ENCODE data around the gene TCF7L2.

The TCF7L2 gene

DNA sequence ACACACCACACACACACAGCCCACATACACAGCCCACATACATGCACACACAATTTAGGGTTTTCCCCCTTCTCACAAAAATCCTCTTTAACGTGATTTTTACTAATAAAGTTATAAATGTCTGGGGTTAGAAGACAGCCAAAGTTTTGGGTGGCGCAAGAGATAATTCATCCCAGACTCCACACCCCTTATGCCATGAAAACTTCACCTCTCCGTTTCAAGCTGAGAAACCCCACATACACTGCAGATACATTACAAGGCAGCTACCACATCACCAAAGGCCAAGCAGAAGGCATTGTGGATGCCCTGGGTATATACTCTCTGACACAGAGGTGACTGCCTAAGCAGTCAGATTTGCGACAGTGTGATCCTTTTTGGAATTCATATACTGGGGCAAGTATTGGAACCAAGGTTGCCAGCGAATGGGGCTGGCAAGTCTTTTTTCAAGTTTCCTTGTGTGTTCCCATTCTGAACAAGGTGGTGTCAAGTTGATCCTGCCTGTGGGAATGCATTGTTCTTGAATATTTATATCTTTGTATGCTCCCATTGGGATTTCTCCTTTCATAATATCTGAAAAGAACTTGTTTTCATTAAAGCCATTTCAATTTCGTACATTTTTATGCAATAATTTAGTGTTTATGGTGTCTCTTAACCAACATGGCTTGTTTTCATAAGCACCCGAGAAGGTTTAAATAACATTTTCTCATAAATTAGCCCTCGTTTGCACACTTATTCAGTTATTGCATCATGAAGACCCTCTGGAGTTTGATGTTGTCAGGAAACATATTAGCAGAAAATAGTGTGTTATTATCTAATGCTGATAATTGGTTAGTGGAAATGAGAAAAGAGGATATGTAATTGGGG is 130.2 kb downstream of the TCF7L2 start:
- TF ChIP-seq, protein P1, sequence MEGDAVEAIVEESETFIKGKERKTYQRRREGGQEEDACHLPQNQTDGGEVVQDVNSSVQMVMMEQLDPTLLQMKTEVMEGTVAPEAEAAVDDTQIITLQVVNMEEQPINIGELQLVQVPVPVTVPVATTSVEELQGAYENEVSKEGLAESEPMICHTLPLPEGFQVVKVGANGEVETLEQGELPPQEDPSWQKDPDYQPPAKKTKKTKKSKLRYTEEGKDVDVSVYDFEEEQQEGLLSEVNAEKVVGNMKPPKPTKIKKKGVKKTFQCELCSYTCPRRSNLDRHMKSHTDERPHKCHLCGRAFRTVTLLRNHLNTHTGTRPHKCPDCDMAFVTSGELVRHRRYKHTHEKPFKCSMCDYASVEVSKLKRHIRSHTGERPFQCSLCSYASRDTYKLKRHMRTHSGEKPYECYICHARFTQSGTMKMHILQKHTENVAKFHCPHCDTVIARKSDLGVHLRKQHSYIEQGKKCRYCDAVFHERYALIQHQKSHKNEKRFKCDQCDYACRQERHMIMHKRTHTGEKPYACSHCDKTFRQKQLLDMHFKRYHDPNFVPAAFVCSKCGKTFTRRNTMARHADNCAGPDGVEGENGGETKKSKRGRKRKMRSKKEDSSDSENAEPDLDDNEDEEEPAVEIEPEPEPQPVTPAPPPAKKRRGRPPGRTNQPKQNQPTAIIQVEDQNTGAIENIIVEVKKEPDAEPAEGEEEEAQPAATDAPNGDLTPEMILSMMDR (IDR thresholded peaks at IDR 0.05; ENCODE audit: low read depth, low read length, missing control alignments): no peak
- DNase-seq (ENCODE audit: extremely low read depth, low read depth): no peak
- no peak overlapping the region for H3K4me3 ChIP-seq (replicated peaks; ENCODE audit: low read depth, low read length)

DNA sequence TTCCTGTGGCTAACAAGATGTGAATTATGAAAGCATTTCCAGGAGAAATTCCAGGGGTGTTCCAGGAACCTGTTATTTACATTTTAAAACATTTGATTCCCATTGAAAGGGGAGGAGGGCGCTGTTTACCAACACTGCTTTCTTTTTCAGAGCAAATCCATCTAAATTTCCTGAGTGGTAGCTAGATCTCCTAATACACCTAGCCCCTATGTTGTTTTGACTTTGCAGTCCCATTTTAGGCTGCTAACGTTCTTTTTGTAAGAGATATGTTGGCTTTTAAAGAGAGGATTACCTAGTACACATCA is 130.8 kb downstream of the TCF7L2 start:
- H3K4me3 ChIP-seq (replicated peaks; ENCODE audit: low read depth, low read length): no peak overlapping the region
- DNase-seq (ENCODE audit: extremely low read depth, low read depth): no peak
- TF ChIP-seq, protein P1 (IDR thresholded peaks at IDR 0.05; ENCODE audit: low read depth, low read length, missing control alignments): no peak

DNA sequence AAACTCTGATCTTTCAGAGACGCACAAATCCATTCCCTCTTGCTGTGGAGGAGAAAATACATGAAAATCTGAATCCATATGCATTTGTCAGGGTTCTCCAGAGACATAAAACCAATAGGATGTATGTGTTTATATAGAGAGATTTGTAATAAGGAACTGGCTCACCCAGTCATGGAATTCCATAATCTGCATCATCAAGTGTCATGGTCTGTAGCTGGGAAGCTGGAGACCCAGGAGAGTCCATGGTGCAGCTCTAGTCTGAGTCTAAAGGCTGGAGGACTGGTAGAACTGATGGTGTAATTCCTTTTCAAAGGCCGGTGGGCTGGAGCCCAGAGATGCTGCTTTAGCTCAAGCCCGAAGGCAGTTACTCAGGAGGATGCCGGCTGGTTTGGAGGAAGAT is 134.0 kb downstream of the TCF7L2 start:
- TF ChIP-seq, protein P1 (IDR thresholded peaks at IDR 0.05; ENCODE audit: low read depth, low read length, missing control alignments): no peak
- DNase-seq (ENCODE audit: extremely low read depth, low read depth): no peak
- no peak overlapping the region for H3K4me3 ChIP-seq (replicated peaks; ENCODE audit: low read depth, low read length)

DNA sequence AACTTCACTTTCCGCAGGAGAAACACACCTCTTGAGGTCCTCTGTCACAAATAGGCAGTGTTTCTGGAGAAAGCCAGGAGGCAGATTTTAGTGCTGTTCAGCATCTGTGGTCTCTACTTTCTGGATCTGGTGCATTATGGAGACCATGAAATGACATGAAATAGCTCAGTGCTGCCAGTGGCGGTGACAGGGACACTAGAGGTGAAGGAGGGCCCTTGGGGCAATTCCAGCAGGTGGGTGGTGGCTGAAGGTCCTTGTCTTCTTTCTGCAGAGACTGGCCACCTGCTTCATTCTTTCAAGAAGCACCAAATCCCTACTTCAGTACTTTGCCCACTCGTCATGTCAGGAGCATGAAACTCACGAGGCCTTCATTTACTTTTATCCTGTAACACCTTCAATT is 135.7 kb downstream of the TCF7L2 start:
- TF ChIP-seq, protein P1 (IDR thresholded peaks at IDR 0.05; ENCODE audit: low read depth, low read length, missing control alignments): no peak
- no peak for DNase-seq (ENCODE audit: extremely low read depth, low read depth)
- no peak overlapping the region for H3K4me3 ChIP-seq (replicated peaks; ENCODE audit: low read depth, low read length)

DNA sequence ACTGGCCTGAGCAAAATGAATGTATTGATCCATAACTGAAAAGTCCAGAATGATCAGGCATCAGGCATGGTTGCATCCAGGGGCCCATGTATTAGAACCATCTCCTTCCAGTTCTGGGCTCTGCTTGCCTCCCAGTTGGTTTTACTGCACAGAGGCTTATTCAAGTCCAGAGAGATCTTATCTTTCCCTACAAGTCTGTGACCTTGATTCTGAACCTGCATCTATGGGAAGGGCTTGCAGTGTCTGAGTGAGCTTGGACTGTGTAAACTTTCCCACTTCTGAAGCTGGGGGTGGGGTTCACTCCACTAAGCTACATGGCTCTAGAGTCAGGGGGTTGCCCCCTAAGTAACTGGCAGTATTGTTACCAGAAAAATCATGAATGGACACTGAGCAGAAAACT is 136.2 kb downstream of the TCF7L2 start:
- H3K4me3 ChIP-seq (replicated peaks; ENCODE audit: low read depth, low read length): no peak overlapping the region
- no peak for DNase-seq (ENCODE audit: extremely low read depth, low read depth)

GRCh38 chr10:113087165-113088029 is 137.3 kb downstream of the TCF7L2 start:
- TF ChIP-seq, protein P1 (IDR thresholded peaks at IDR 0.05; ENCODE audit: low read depth, low read length, missing control alignments): no peak
- DNase-seq (ENCODE audit: extremely low read depth, low read depth): peak; percentile 98
- no peak overlapping the region for H3K4me3 ChIP-seq (replicated peaks; ENCODE audit: low read depth, low read length)

More for the DNA sequence above, 136.2 kb downstream of the TCF7L2 start:
- TF ChIP-seq, protein P1 (IDR thresholded peaks at IDR 0.05; ENCODE audit: low read depth, low read length, missing control alignments): no peak

Data from HFF-Myc (cell line).